ENCODE results near the gene ALDH2.

The ALDH2 gene

GRCh38 chr12:111841750-111842555, 75.2 kb downstream of the ALDH2 start, which contains the start of gene MAPKAPK5:
Gene MAPKAPK5, plus strand, starts transcription at chr12:111842228. Its CDS starts 506 bp downstream, at chr12:111842734.
- no peaks in the 10 kb centered on the region for H3K9me2 ChIP-seq (replicated peaks; ENCODE audit: insufficient read depth, low read length)
- H3K36me3 ChIP-seq (ENCODE audit: low read length): peaks cover 3% of the 10 kb centered on the region; the same call in 1 of the 2 replicates
- peaks cover 6% of the 10 kb centered on the region; the same call in 1 of the 2 replicates for H3F3A ChIP-seq (ENCODE audit: insufficient read depth)
- H3K9me3 ChIP-seq (ENCODE audit: insufficient read depth, low read length): no peaks in the 10 kb centered on the region
- peak within 1 kb of the TSS; percentile 73 for H3K4me3 ChIP-seq (ENCODE audit: insufficient read depth, low read length, poor library complexity, severe bottlenecking)
- H4K20me1 ChIP-seq (ENCODE audit: low read depth, low read length): peaks cover 6% of the 10 kb centered on the region; the same call in 1 of the 2 replicates
- H3K27me3 ChIP-seq (ENCODE audit: low read length): no peaks in the 10 kb centered on the region
- peak within 1 kb of the TSS; percentile 82 for H3K9ac ChIP-seq (ENCODE audit: low read length)
- H3K4me2 ChIP-seq (ENCODE audit: low read depth, low read length, poor library complexity, severe bottlenecking): peak within 1 kb of the TSS; percentile 76
- H3K27ac ChIP-seq (ENCODE audit: low read depth, low read length): peak within 1 kb of the TSS; percentile 74
- peaks cover 70% of the 10 kb centered on the region for H3K79me2 ChIP-seq (ENCODE audit: insufficient read depth, low read length)
- H2AFZ ChIP-seq (ENCODE audit: low read depth, low read length, severe bottlenecking): peak within 1 kb of the TSS; percentile 81
- TF ChIP-seq EZH2phosphoT487 (conservative IDR thresholded peaks at IDR 0.05; ENCODE audit: low read length) (no peak), CTCF (IDR thresholded peaks at IDR 0.05; ENCODE audit: insufficient read depth, low read length, poor library complexity, severe bottlenecking) (no peak)

- peak overlapping the region; percentile 81 for H2AFZ ChIP-seq (ENCODE audit: low read depth, low read length, severe bottlenecking)
- H3K27ac ChIP-seq (ENCODE audit: low read depth, low read length): peak overlapping the region; percentile 74
Observed at GRCh38 chr12:111842556-111843396, 76.0 kb downstream of the ALDH2 start.

GRCh38 chr12:111846016-111846415, 79.3 kb downstream of the ALDH2 start:
- Histone ChIP-seq H3K4me2 (ENCODE audit: low read depth, low read length, poor library complexity, severe bottlenecking) (no peak overlapping the region), H3K79me2 (ENCODE audit: insufficient read depth, low read length) (peaks cover 94% of the 10 kb centered on the region), H3K27me3 (ENCODE audit: low read length) (no peaks in the 10 kb centered on the region), H3K9ac (ENCODE audit: low read length) (no peak overlapping the region), H3K9me2 (replicated peaks; ENCODE audit: insufficient read depth, low read length) (no peaks in the 10 kb centered on the region), H3K9me3 (ENCODE audit: insufficient read depth, low read length) (no peaks in the 10 kb centered on the region), H2AFZ (ENCODE audit: low read depth, low read length, severe bottlenecking) (no peak overlapping the region), H3K27ac (ENCODE audit: low read depth, low read length) (no peak overlapping the region), H3F3A (ENCODE audit: insufficient read depth) (no peaks in the 10 kb centered on the region), H4K20me1 (ENCODE audit: low read depth, low read length) (peaks cover 6% of the 10 kb centered on the region; the same call in 1 of the 2 replicates), H3K36me3 (ENCODE audit: low read length) (peaks cover 14% of the 10 kb centered on the region; the same call in 1 of the 2 replicates), H3K4me3 (ENCODE audit: insufficient read depth, low read length, poor library complexity, severe bottlenecking) (no peak overlapping the region)
- TF ChIP-seq CTCF (IDR thresholded peaks at IDR 0.05; ENCODE audit: insufficient read depth, low read length, poor library complexity, severe bottlenecking): no peak
- no peak for TF ChIP-seq EZH2phosphoT487 (conservative IDR thresholded peaks at IDR 0.05; ENCODE audit: low read length)

More at GRCh38 chr12:111842556-111843396, 76.0 kb downstream of the ALDH2 start:
- H3K79me2 ChIP-seq (ENCODE audit: insufficient read depth, low read length): peaks cover 78% of the 10 kb centered on the region
- H3K9ac ChIP-seq (ENCODE audit: low read length): peak overlapping the region; percentile 82
- no peaks in the 10 kb centered on the region for H3K9me3 ChIP-seq (ENCODE audit: insufficient read depth, low read length)
- no peak for TF ChIP-seq CTCF (IDR thresholded peaks at IDR 0.05; ENCODE audit: insufficient read depth, low read length, poor library complexity, severe bottlenecking)
- TF ChIP-seq EZH2phosphoT487 (conservative IDR thresholded peaks at IDR 0.05; ENCODE audit: low read length): no peak
- no peaks in the 10 kb centered on the region for H3K9me2 ChIP-seq (replicated peaks; ENCODE audit: insufficient read depth, low read length)
- H3K4me3 ChIP-seq (ENCODE audit: insufficient read depth, low read length, poor library complexity, severe bottlenecking): peak overlapping the region; percentile 73
- no peaks in the 10 kb centered on the region for H3K27me3 ChIP-seq (ENCODE audit: low read length)
- H3K4me2 ChIP-seq (ENCODE audit: low read depth, low read length, poor library complexity, severe bottlenecking): peak overlapping the region; percentile 76
- peaks cover 6% of the 10 kb centered on the region; the same call in 1 of the 2 replicates for H3F3A ChIP-seq (ENCODE audit: insufficient read depth)
- H3K36me3 ChIP-seq (ENCODE audit: low read length): peaks cover 5% of the 10 kb centered on the region; the same call in 1 of the 2 replicates
- peaks cover 6% of the 10 kb centered on the region; the same call in 1 of the 2 replicates for H4K20me1 ChIP-seq (ENCODE audit: low read depth, low read length)

All from SU-DHL-6 (cell line).